Measurements from ENCODE around the gene IFRD2. TPM values are rescaled to one million over a fixed set of nuclear protein-coding genes. Genes with fewer than 3 reads are reported as not detected.

IFRD2 gene
- total and polyA plus RNA-seq, 2 of the 13 experiments (the other 11 are each of a cell fraction or from before 2014, with no cell fraction given), result 32.8 to 96.1 TPM

- TF ChIP-seq, protein P1, sequence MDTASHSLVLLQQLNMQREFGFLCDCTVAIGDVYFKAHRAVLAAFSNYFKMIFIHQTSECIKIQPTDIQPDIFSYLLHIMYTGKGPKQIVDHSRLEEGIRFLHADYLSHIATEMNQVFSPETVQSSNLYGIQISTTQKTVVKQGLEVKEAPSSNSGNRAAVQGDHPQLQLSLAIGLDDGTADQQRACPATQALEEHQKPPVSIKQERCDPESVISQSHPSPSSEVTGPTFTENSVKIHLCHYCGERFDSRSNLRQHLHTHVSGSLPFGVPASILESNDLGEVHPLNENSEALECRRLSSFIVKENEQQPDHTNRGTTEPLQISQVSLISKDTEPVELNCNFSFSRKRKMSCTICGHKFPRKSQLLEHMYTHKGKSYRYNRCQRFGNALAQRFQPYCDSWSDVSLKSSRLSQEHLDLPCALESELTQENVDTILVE (CRISPR knock-in tag; IDR thresholded peaks at IDR 0.05), result peak; percentile 71
- TF ChIP-seq ZFP36L2 (CRISPR knock-in tag; IDR thresholded peaks at IDR 0.05) (no peak), ZNF235 (CRISPR knock-in tag; IDR thresholded peaks at IDR 0.05; ENCODE audit: borderline replicate concordance) (peak; percentile 69; the same call in 1 of the 2 replicates), ZMAT3 (CRISPR knock-in tag; conservative IDR thresholded peaks at IDR 0.05) (peak; percentile 40; the same call in 1 of the 2 replicates), SPEN (CRISPR knock-in tag; IDR thresholded peaks at IDR 0.05; ENCODE audit: low read depth) (peak; percentile 94), IRF2 (CRISPR knock-in tag; IDR thresholded peaks at IDR 0.05) (peak; percentile 61), EP300 (IDR thresholded peaks at IDR 0.05; ENCODE audit: low read depth in 2 of 2, low read length in 2 of 2) (no peak), EP300 (CRISPR knock-in tag; IDR thresholded peaks at IDR 0.05; ENCODE audit: borderline replicate concordance) (no peak), GFI1 (CRISPR knock-in tag; IDR thresholded peaks at IDR 0.05; ENCODE audit: borderline replicate concordance) (0 out of 2 replicates have a peak, but pooled peaks have one; percentile 53), ZNF563 (CRISPR knock-in tag; IDR thresholded peaks at IDR 0.05) (peak; percentile 51; the same call in 1 of the 2 replicates), SCMH1 (CRISPR knock-in tag; IDR thresholded peaks at IDR 0.05; ENCODE audit: borderline replicate concordance) (no peak), TOPORS (CRISPR knock-in tag; IDR thresholded peaks at IDR 0.05) (no peak), TBX2 (CRISPR knock-in tag; IDR thresholded peaks at IDR 0.05; ENCODE audit: borderline replicate concordance) (peak; percentile 76; the same call in 1 of the 2 replicates), KDM4B (CRISPR knock-in tag; IDR thresholded peaks at IDR 0.05) (peak; percentile 68; the same call in 1 of the 2 replicates), SATB2 (CRISPR knock-in tag; IDR thresholded peaks at IDR 0.05) (no peak), CREM (IDR thresholded peaks at IDR 0.05) (peak; percentile 74), CREM (CRISPR knock-in tag; IDR thresholded peaks at IDR 0.05) (no peak), SP140L (CRISPR knock-in tag; IDR thresholded peaks at IDR 0.05; ENCODE audit: borderline replicate concordance) (no peak), FOXP1 (IDR thresholded peaks at IDR 0.05) (no peak), FOXP1 (CRISPR knock-in tag; IDR thresholded peaks at IDR 0.05) (no peak), ZNF792 (CRISPR knock-in tag; IDR thresholded peaks at IDR 0.05) (no peak)
- TF ChIP-seq, protein P2, sequence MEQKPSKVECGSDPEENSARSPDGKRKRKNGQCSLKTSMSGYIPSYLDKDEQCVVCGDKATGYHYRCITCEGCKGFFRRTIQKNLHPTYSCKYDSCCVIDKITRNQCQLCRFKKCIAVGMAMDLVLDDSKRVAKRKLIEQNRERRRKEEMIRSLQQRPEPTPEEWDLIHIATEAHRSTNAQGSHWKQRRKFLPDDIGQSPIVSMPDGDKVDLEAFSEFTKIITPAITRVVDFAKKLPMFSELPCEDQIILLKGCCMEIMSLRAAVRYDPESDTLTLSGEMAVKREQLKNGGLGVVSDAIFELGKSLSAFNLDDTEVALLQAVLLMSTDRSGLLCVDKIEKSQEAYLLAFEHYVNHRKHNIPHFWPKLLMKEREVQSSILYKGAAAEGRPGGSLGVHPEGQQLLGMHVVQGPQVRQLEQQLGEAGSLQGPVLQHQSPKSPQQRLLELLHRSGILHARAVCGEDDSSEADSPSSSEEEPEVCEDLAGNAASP (CRISPR knock-in tag; IDR thresholded peaks at IDR 0.05; ENCODE audit: borderline replicate concordance), result peak; percentile 45
- TF ChIP-seq, protein P3, sequence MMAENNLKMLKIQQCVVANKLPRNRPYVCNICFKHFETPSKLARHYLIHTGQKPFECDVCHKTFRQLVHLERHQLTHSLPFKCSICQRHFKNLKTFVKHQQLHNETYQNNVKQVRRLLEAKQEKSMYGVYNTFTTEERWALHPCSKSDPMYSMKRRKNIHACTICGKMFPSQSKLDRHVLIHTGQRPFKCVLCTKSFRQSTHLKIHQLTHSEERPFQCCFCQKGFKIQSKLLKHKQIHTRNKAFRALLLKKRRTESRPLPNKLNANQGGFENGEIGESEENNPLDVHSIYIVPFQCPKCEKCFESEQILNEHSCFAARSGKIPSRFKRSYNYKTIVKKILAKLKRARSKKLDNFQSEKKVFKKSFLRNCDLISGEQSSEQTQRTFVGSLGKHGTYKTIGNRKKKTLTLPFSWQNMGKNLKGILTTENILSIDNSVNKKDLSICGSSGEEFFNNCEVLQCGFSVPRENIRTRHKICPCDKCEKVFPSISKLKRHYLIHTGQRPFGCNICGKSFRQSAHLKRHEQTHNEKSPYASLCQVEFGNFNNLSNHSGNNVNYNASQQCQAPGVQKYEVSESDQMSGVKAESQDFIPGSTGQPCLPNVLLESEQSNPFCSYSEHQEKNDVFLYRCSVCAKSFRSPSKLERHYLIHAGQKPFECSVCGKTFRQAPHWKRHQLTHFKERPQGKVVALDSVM (CRISPR knock-in tag; IDR thresholded peaks at IDR 0.05), result peak; percentile 48; the same call in 1 of the 2 replicates
- TF ChIP-seq, protein P4, sequence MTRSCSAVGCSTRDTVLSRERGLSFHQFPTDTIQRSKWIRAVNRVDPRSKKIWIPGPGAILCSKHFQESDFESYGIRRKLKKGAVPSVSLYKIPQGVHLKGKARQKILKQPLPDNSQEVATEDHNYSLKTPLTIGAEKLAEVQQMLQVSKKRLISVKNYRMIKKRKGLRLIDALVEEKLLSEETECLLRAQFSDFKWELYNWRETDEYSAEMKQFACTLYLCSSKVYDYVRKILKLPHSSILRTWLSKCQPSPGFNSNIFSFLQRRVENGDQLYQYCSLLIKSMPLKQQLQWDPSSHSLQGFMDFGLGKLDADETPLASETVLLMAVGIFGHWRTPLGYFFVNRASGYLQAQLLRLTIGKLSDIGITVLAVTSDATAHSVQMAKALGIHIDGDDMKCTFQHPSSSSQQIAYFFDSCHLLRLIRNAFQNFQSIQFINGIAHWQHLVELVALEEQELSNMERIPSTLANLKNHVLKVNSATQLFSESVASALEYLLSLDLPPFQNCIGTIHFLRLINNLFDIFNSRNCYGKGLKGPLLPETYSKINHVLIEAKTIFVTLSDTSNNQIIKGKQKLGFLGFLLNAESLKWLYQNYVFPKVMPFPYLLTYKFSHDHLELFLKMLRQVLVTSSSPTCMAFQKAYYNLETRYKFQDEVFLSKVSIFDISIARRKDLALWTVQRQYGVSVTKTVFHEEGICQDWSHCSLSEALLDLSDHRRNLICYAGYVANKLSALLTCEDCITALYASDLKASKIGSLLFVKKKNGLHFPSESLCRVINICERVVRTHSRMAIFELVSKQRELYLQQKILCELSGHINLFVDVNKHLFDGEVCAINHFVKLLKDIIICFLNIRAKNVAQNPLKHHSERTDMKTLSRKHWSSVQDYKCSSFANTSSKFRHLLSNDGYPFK (CRISPR knock-in tag; IDR thresholded peaks at IDR 0.05; ENCODE audit: borderline replicate concordance), result peak; percentile 27; the same call in 1 of the 2 replicates
These were observed 35.9 kb upstream of the IFRD2 start, which contains the start of gene TUSC2 (continued) for GRCh38 chr3:50327943-50328691.

All from HepG2 (cell line).